Loucy (cell line): ENCODE measurements around the gene MPPE1.

Experiments
- H2AFZ ChIP-seq: fragments of 200-600 bp; sonication (generic); 2 replicates; pipeline ENCODE4 v1.6.0; 2016; ENCODE audit warnings: antibody characterized with exemption, mild to moderate bottlenecking, low read length, moderate library complexity
- H3F3A ChIP-seq: fragments of 200-600 bp; 2 replicates; pipeline ENCODE4 v1.6.0; 2016; ENCODE audit warnings: antibody characterized with exemption, low read depth, mild to moderate bottlenecking
- H3K27me3 ChIP-seq: fragments of 200-600 bp; sonication (generic); 2 replicates; pipeline ENCODE4 v1.6.1; 2014; ENCODE audit warnings: low read length, mild to moderate bottlenecking; ENCODE audit not compliant: insufficient read depth, poor library complexity, severe bottlenecking
- H3K36me3 ChIP-seq: fragments of 200-600 bp; sonication (generic); 2 replicates; pipeline ENCODE4 v1.6.1; 2016; ENCODE audit warnings: low read length; ENCODE audit not compliant: insufficient read depth
- H3K4me1 ChIP-seq: fragments of 200-600 bp; sonication (generic); 2 replicates; pipeline ENCODE4 v1.5.1; 2014; ENCODE audit warnings: low read length, mild to moderate bottlenecking; ENCODE audit not compliant: insufficient read depth, poor library complexity, severe bottlenecking
- H3K4me2 ChIP-seq: fragments of 200-600 bp; sonication (generic); 2 replicates; pipeline ENCODE4 v1.6.0; 2014; ENCODE audit warnings: antibody characterized with exemption, low read length, low read depth, mild to moderate bottlenecking; ENCODE audit not compliant: poor library complexity, severe bottlenecking
- H3K4me3 ChIP-seq: fragments of 200-600 bp; sonication (generic); 2 replicates; pipeline ENCODE4 v1.5.1; 2014; ENCODE audit warnings: low read length, mild to moderate bottlenecking, mixed read lengths; ENCODE audit not compliant: poor library complexity, severe bottlenecking
- H3K79me2 ChIP-seq: fragments of 200-600 bp; sonication (generic); 2 replicates; pipeline ENCODE4 v1.6.1; 2014; ENCODE audit warnings: low read length; ENCODE audit not compliant: insufficient read depth
- H3K9ac ChIP-seq: fragments of 200-600 bp; sonication (generic); 2 replicates; pipeline ENCODE4 v1.6.0; 2014; ENCODE audit warnings: mild to moderate bottlenecking, low read depth, low read length, moderate library complexity; ENCODE audit not compliant: poor library complexity, severe bottlenecking
- H3K9me2 ChIP-seq: fragments of 200-600 bp; sonication (generic); replicated peaks from 2 replicates; pipeline ENCODE4 v1.6.1; 2016; ENCODE audit warnings: low read depth, low read length, mixed read lengths
- H3K9me3 ChIP-seq: fragments of 200-600 bp; sonication (generic); 2 replicates; pipeline ENCODE4 v1.6.1; 2014; ENCODE audit warnings: mild to moderate bottlenecking, antibody characterized with exemption, low read length, low read depth; ENCODE audit not compliant: insufficient read depth
- H4K20me1 ChIP-seq: fragments of 200-600 bp; sonication (generic); 2 replicates; pipeline ENCODE4 v1.6.0; 2014; ENCODE audit warnings: antibody characterized with exemption, low read length, mild to moderate bottlenecking; ENCODE audit not compliant: insufficient read depth, poor library complexity, severe bottlenecking
- CTCF ChIP-seq: fragments of 200-600 bp; sonication (generic); conservative IDR thresholded peaks from 2 replicates; pipeline ENCODE4 v1.5.1; 2014; ENCODE audit warnings: mild to moderate bottlenecking, antibody characterized with exemption, low read length
- EZH2phosphoT487 ChIP-seq: fragments of 200-600 bp; IDR thresholded peaks from 2 replicates; pipeline ENCODE4 v1.6.1; 2018; ENCODE audit warnings: antibody characterized with exemption, mild to moderate bottlenecking, moderate library complexity, borderline replicate concordance

MPPE1 gene

GRCh38 chr18:11905613-11906012, 2.5 kb downstream of the MPPE1 start:
- Histone ChIP-seq H4K20me1 (no peaks in the 10 kb centered on the region), H3K36me3 (no peaks in the 10 kb centered on the region), H3F3A (no peaks in the 10 kb centered on the region), H2AFZ (no peak overlapping the region), H3K4me3 (no peak overlapping the region), H3K27me3 (no peaks in the 10 kb centered on the region), H3K79me2 (peaks cover 14% of the 10 kb centered on the region), H3K9me2 (no peaks in the 10 kb centered on the region), H3K4me1 (peaks cover 39% of the 10 kb centered on the region), H3K4me2 (peak overlapping the region; percentile 9), H3K9ac (no peak overlapping the region), H3K9me3 (no peaks in the 10 kb centered on the region)
- no peak for TF ChIP-seq EZH2phosphoT487
- no peak for TF ChIP-seq CTCF

GRCh38 chr18:11902522-11903292, 5.4 kb downstream of the MPPE1 start:
- Histone ChIP-seq H3K79me2 (peaks cover 10% of the 10 kb centered on the region), H3K9me2 (no peaks in the 10 kb centered on the region), H3K36me3 (no peaks in the 10 kb centered on the region), H3K4me1 (peaks cover 29% of the 10 kb centered on the region), H3K4me2 (peak overlapping the region; percentile 44), H4K20me1 (no peaks in the 10 kb centered on the region), H3K9ac (no peak overlapping the region), H2AFZ (no peak overlapping the region), H3K27me3 (no peaks in the 10 kb centered on the region), H3K4me3 (peak overlapping the region; percentile 26), H3K9me3 (no peaks in the 10 kb centered on the region), H3F3A (no peaks in the 10 kb centered on the region)
- TF ChIP-seq CTCF (no peak), EZH2phosphoT487 (no peak)

- TF ChIP-seq CTCF (no peak), EZH2phosphoT487 (no peak)
- no peak overlapping the region for H2AFZ ChIP-seq
These were observed 6.2 kb downstream of the MPPE1 start for GRCh38 chr18:11901826-11902438.

More at GRCh38 chr18:11901826-11902438, 6.2 kb downstream of the MPPE1 start:
- no peak overlapping the region for H3K9ac ChIP-seq
- H3K27me3 ChIP-seq: no peaks in the 10 kb centered on the region
- H3K4me3 ChIP-seq: no peak overlapping the region
- peaks cover 2% of the 10 kb centered on the region for H3K79me2 ChIP-seq
- no peaks in the 10 kb centered on the region for H3F3A ChIP-seq
- H3K9me2 ChIP-seq: no peaks in the 10 kb centered on the region
- H4K20me1 ChIP-seq: no peaks in the 10 kb centered on the region
- peaks cover 22% of the 10 kb centered on the region for H3K4me1 ChIP-seq
- no peaks in the 10 kb centered on the region for H3K36me3 ChIP-seq
- H3K9me3 ChIP-seq: no peaks in the 10 kb centered on the region
- no peak overlapping the region for H3K4me2 ChIP-seq
